Epidermal melanocyte (primary cell): Measurements from ENCODE around the gene FNBP1.
"Not testable (repeated sequence)": the region's sequence is repeated elsewhere in the genome, so short reads cannot be mapped to it uniquely, and the experiment has no call there.

ENCODE experiments used
- DNase-seq: peaks from one replicate; pipeline ENCODE4 v3.0.0; 2011; ENCODE audit warnings: low spot score; ENCODE audit not compliant: insufficient read length

FNBP1 gene

GRCh38 chr9:129962451-129962864, 80.5 kb downstream of the FNBP1 start:
- peak; percentile 16 for DNase-seq

GRCh38 chr9:129958796-129959195, 84.2 kb downstream of the FNBP1 start:
- DNase-seq = no peak

- no peak for DNase-seq
Measured at GRCh38 chr9:129954868-129955550, 88.0 kb downstream of the FNBP1 start.

- DNase-seq = no peak
Measured at GRCh38 chr9:129953736-129954135, 89.3 kb downstream of the FNBP1 start.

- DNase-seq = no peak
Measured at GRCh38 chr9:129952337-129952736, 90.7 kb downstream of the FNBP1 start.

GRCh38 chr9:129949821-129950220, 93.2 kb downstream of the FNBP1 start:
- no peak for DNase-seq

- not testable (repeated sequence) for DNase-seq
Measured at GRCh38 chr9:129948626-129949025, 94.4 kb downstream of the FNBP1 start.

GRCh38 chr9:129946246-129946995, 96.6 kb downstream of the FNBP1 start:
- no peak for DNase-seq

- no peak for DNase-seq
Measured at GRCh38 chr9:129945314-129945713, 97.7 kb downstream of the FNBP1 start.

- DNase-seq = no peak
Measured at GRCh38 chr9:129944506-129945116, 98.4 kb downstream of the FNBP1 start.

GRCh38 chr9:129939431-129939830, 103.6 kb downstream of the FNBP1 start:
- no peak for DNase-seq

- DNase-seq = peak; percentile 35
Measured at GRCh38 chr9:129938291-129938979, 104.6 kb downstream of the FNBP1 start.

- not testable (repeated sequence) for DNase-seq
Measured at GRCh38 chr9:129937879-129938278, 105.1 kb downstream of the FNBP1 start.

- DNase-seq = no peak
Measured at GRCh38 chr9:129936222-129936621, 106.8 kb downstream of the FNBP1 start.

GRCh38 chr9:129934780-129935179, 108.2 kb downstream of the FNBP1 start:
- no peak for DNase-seq

GRCh38 chr9:129934041-129934591, 108.9 kb downstream of the FNBP1 start:
- DNase-seq = no peak

GRCh38 chr9:129933185-129934040, 109.6 kb downstream of the FNBP1 start:
- peak; percentile 31 for DNase-seq

- no peak for DNase-seq
Measured at GRCh38 chr9:129932303-129933151, 110.5 kb downstream of the FNBP1 start.

GRCh38 chr9:129930743-129931142, 112.2 kb downstream of the FNBP1 start:
- no peak for DNase-seq
